Activated CD4-positive, alpha-beta T cell treated with anti-CD3 and anti-CD28 coated beads, Interleukin-2, Interleukin-4, amounts not matched to agents 100 ng/mL and 50 ng/mL, durations not matched to agents 16 hours and 8 hours (primary cell): ENCODE measurements around the gene CPNE2.
"Not testable (repeated sequence)": the region's sequence is repeated elsewhere in the genome, so short reads cannot be mapped to it uniquely, and the experiment has no call there.

Source experiments
- DNase-seq: peaks from one replicate; pipeline ENCODE4 v3.0.0-alpha.2; 2020; ENCODE audit warnings: low spot score

The CPNE2 gene

DNA sequence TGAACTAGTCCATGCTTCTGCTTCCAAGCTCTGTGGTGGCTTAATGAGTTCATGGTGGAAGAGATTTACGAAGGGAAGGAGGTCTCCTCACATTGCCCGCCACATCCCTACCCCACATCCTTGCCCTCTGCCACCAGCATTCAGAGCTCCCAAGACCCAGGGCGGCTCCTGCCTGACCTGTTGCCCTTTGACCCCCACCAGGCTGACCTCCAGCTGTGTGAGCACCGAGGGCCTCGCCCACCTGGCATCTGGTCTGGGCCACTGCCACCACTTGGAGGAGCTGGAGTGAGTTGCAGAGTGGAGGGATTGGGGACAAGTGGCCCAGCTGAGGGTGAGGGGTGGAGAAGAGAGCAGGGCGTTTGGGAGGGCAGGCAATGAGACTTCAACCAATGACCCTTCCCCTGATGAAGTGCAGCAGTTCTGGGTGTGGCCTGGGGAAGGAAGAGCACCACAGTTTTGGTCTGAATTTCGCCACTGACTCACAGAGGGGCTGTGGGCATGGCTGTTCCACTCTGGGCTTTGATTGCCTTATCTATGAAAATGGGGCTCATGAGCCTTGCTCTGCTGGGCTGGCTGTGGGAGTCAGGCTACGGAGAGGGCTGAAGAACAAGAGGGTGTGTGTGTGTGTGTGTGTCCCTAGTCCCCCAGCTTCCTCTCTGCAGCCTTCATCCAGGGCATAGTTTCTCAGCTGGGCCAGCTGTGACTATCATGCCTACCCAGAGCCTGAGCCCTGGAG lies 22.6 kb upstream of the CPNE2 start:
- no peak for DNase-seq

DNA sequence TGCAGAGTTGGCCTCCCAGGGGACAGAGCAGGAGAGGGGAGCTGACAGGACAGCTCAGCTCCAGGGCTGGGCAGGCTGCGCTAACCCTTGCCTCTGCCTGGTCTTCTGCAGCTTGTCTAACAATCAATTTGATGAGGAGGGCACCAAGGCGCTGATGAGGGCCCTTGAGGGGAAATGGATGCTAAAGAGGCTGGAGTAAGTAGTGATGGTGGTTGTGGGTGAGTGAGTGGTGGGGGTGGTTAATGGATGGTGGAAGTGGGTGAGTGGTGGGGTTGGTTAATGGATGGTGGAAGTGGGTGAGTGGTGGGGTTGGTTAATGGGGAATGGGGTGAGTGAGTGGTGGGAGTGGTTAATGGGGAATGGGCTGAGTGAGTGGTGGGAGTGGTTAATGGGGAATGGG lies 22.0 kb upstream of the CPNE2 start:
- DNase-seq: no peak

DNA sequence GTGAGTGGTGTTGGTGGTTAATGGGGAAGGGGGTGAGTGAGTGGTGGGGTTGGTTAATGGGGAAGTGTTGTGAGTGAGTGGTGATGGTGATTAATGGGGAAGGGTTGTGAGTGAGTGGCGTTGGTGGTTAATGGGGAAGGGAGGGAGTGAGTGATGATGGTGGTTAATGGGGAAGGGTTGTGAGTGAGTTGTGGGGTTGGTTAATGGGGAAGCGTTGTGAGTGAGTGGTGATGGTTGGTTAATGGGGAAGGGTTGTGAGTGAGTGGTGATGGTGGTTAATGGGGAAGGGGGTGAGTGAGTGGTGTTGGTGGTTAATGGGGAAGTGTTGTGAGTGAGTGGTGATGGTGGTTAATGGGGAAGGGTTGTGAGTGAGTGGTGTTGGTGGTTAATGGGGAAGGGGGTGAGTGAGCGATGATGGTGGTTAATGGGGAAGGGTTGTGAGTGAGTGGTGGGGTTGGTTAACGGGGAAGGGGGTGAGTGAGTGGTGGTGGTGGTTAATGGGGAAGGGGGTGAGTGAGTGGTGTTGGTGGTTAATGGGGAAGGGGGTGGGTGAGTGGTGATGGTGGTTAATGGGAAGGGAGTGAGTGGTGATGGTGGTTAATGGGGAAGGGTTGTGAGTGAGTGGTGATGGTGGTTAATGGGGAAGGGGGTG lies 21.2 kb upstream of the CPNE2 start:
- DNase-seq: not testable (repeated sequence)

DNA sequence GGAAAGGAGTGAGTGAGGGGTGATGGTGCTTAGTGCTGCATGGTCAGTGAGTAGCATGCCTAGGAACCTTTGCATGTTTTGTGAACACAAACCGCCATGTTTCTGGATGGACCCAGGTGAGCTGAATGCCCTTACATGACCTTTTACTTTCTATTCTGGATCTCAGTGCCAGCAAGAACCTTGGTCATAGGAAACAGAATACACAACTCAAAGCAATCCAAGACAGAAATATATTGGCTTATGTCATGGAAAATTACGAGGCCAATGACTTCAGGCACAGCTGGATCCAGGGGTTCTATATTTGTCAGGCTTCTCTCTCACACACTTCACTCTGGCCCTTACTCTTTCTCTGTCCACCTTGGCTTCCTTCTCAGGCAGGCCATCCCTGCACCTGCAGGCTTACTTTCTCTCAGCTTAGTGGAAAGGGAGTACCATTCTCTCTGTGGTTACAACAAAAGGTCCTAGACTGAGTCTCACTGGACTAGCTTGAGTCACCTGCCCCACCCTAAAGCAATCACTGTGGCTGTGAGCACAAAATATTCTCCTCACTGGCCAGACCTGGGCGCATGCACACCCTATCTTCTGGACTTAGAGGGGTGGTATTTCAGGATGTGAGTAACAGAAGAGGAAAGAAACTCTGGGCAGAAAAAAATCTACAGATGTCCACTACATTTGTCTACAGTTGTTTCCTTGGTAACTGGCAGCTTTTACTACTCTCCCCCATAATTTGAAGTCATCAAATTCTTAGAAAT lies 20.4 kb upstream of the CPNE2 start:
- no peak for DNase-seq

DNA sequence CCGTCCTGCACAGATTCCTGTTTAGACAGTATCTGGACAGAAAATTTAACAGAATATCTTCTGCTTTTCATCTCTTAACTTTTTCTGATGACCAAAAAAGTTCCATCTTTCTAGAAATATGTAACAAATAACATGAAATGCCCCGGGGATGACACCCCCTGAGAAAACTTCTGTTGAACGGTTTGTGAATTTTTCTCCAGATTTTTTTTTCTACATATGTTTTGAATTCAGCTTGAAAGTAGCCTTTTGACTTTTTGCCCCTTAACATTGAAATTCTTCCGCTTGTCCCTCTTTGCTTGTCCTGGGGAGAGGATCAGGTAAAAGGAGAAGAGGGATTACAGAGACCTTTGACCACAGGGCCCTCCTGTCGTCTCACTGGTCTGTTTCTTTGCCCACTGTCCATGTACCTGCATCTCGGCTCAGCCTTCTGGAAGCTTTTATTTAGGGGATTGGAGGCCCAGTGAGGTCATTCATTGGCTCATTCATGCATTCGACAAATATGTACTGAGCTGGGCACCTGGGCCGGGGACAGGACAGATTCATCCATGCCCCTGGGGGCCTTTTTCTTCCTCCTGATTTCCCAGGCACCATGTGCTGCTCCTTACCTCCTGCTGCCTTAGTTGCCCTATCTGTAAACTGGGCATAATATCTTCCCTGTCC lies 19.6 kb upstream of the CPNE2 start:
- no peak for DNase-seq

DNA sequence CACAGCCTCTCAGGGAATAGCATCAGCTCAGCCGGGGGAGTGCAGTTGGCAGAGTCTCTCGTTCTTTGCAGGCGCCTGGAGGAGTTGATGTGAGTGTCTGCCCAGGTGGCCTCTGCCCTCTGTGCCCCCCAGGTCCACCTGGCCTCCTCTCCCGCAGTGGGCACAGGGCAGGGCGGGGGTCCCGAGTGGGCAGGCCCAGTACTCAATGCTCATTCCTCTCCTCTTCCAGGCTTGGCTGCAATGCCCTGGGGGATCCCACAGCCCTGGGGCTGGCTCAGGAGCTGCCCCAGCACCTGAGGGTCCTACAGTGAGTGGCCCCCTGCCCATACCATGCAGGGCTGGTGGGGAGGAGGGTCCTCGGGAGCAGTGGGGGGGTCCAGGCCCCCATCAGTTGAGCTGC lies 14.7 kb upstream of the CPNE2 start:
- no peak for DNase-seq

DNA sequence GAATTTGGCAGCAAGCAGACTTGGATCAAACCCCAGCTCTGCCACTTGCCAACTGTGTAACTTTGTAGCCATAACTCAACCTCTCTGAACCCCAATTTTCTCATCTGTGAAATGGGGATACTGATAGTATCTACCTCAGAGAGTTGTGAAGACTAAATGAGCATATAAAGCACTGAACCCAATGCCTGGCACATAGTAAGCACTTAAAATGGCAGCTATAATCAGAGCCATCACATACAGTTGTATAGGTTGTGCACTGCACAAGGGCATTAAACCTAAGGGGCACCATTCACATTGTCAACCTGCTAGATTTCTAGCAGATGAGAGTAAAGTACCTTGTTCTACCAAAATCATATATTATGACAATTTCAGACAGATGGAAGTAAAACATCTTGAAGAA lies 10.6 kb upstream of the CPNE2 start:
- DNase-seq: no peak

DNA sequence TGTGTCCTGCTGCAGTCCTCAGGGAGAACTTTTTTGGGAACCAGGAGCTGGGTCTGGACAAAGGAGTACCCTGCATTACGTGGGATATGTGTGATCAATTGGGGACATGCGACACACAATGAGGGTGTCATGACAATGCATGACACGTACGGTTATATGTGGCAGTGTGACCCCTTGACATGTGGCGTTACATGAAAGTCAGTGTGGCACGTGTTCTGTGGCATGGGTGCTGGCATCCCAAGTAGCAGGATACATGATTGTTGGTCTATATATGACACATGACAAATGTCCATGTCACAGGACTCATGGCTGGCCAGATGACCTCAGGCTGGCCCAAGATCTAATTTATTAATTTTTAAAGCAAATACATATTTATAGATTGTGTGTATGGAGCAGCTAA lies 9.7 kb upstream of the CPNE2 start:
- DNase-seq: no peak

DNA sequence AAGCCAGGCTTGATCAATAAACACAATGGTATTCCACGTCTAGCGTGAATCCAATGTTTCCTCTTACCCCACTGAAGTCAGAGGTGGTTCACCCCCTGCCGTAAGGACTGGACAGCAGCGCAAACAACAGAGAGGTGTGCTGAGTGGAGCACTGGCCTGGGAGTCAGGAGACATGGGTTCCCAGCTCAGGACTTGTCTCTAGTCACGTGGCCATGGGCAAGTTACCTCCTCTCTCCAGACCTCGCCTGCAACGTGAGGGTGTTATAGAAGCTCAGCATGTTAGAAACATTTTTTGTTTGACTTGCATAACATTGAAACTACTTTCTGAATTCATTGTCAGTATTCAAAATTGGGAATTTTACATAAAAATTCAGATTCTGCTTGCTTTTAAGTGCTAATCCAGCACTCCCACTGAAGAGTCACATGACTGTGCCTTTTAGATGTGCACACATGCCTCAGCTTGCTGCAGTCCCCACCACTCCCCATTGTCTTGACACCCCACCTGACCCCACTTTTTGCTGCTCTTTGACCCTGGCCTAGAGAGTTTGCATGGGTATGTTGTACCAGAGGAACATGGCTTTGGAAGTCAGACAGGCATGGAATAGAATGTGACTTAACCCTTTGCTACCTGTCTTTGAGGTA lies 8.8 kb upstream of the CPNE2 start:
- no peak for DNase-seq

DNA sequence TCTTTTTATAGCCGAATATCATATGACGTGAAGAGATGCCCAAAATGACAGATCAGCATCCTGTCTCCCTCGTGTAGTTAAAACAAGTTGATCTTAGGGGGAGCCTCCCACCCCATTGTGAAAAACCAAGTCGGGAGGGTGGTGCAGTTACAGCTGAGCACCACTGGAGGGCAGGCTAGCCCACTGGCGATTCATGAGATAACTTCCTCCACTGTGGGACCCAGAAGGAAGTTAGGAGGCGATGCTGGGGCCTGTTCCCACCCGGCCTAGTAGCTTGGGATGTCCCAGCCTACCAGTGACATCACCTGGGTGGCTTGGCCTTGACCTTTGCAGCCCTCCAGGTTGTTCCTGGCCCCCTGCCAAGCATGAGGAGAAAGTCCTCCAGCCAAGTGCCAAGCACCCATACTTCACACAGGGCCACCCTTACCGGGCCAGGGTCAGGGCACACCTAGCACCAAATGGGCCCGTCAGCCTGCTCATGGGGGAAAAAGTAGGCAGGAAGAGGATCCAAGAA lies 8.1 kb upstream of the CPNE2 start:
- DNase-seq: peak; percentile 72

DNA sequence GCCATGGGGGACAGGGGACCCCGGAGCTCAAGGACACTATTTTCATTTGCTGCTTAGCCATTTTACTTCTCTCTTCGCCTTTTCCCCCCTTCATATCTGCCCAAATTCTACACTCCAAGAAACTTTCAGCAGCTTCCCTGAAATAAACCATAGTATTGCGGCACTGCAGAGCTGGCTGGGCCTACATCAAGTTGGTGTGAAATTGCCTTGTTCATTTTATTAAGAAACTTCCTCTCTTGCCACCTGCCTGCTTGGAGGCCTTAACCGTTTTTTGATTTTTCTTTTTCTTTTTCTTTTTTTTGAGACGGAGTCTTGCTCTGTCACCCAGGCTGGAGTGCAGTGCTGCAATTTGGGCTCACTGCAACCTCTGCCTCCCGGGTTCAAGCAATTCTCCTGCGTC lies 7.4 kb upstream of the CPNE2 start:
- no peak for DNase-seq

DNA sequence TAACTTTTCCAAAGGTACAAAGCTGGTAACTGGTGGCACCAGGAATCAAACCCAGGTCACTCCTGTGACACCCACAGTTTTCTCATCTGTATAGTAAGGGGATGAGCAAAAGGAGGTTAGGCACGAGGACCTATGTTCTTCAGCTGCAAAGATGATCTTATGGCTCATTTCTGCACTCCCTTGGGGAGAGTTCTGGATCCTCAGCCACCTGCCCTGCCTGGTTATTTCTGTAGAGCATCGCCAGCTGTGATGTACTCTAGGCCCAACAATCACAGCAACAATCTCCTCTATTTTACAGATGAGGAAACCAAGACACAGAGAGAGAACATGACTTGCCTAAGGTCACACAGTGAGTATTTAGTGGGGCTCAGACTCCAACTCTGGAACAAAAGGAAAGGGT lies 5.4 kb upstream of the CPNE2 start:
- no peak for DNase-seq

DNA sequence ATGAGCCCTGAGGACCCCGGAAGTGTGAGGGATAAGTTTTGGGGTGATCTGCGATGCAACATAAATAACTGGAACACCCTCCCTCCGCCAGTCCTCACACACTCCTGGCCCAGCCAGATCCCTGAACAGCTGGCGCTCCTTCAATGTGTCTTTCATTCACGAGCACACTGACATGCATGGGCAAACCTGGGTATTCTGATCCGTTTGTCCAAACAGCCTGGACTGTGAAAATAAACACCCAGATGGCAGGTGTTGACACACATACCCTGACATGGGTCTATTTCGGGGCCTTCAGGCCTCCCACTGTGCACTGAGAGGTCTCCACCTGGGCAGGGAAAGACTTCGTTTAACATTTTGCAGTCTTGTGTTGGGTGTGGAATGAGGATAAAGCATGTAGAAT lies 3.0 kb upstream of the CPNE2 start:
- no peak for DNase-seq

DNA sequence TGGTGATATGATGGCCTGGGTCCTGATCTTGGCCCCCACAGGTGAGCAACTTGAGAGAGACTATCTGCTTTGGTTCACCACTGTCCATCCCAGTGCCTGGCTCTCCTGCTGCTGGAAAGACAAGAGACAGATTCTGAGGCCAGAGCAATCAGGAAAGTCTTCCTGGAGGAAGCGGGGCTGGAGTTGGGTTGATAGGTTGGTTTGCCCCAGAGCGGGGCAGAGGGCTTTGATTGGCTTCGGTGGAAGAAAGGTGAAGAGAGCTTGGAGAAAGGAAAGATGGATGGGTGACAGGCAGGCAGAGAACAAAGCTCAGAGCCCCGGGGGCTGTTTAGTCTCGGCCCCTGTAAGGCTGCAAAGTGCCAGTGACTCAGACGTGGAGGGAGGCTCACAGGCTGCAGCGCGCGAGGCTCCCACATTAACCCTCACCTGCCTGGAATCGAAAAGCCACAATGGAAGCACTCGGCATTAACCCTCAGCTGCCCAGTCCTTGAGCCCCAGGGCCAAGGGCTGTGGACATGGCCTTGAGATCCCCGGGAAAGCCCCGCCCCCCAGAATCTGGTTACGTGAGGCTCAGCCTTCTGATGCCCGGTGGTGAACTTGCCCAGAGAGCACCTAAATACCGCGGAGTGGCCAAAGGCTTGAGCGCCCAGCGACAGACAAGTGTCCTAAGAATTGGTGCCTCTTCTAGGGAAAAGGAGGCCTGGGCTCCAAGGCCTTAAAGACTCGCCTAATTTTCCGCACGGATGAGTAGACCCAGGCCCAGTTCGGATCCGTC lies 996 bp upstream of the CPNE2 start:
- DNase-seq: no peak

DNA sequence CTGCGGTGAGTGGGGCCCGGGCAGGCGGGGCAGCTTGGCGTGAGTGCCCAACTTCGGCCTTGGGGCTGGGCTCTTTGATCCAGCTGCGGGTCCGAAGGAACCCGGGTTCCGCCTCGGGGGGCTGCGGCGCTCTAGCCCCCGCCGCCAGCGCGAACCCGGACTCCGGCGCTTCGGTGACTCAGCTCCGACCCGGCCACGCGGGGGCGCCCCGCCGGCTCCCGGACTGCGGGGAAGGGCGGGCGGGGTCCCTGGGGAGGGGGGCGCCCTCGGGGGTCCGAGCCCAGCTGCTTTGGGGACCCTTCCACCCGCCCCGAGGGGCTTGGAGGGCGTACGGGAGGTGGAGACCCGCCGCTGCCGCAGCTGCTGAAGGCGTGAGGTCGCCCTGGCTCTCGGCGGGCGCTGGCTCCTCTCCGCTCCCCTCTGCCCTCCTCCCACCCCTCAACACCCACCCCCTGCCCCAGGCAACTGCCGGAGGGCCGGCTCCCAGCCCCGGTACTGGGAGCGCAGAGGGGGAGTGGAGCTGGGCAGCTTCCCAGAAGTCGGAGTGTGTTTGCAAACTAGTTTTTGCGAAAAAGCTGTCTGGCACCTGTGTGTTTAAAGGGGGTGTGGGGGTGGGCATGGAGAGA lies 516 bp downstream of the CPNE2 start:
- DNase-seq: peak; percentile 28

DNA sequence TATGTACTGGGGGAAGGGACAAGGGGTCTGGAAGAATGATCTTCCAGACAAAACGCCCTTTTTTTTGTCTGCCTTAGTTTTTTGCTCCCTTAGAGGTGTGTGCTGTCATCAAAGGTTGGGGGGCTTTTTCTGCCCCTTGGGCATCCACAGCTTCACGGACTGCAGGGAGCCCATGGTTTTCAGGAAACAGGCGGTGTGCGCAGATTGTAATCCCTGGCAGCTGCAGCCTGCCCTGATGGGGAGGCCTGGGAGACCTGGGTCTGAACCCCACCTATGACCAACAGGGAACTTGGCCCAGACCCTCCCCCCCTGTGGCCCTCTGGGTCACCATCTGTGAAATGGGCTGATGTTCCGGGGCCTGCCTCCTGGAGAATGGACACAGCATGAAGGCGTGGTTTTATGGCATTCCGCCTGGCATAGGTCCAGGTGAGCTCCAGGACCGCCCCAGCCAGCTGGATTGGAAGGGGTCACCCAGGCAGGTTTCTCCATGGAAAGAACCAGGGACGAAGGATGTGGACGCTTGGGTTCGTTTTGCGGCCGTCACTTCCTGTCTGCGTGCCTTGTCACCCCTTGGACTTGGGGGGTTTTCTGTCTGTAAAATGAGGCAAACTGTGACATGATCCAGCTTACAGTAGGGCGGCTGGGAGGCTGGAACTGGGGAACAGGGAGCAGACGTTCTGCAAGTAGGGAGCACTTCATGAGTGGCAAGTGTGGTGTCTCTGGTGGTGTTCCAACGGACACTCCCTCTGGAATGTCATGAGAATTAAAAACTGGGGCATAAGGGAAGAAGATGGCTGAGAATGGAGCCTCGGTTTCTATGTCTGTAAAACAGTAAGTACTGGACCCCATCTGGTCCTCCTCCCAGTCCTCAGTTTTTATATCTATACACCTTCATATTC lies 1.5 kb downstream of the CPNE2 start:
- no peak for DNase-seq

DNA sequence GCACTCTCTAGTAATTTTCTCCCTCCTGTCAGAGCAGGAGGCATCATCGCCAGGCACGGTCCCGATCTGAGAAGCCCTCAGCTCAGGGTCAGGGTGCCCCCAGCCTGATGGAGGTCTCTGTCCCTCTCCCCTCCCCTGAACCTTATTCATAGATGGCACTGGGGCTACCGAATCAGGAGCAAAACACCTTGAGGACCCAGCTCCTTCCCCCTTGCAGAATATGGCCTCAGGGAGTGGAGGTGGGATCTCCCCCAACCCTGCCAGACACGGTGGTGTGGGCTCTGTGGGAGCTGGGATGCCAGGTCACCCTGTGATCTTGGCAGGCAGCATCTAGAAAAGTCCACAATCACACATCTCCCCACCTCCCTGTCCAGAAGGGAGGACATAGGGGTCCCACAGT lies 2.5 kb downstream of the CPNE2 start:
- no peak for DNase-seq

DNA sequence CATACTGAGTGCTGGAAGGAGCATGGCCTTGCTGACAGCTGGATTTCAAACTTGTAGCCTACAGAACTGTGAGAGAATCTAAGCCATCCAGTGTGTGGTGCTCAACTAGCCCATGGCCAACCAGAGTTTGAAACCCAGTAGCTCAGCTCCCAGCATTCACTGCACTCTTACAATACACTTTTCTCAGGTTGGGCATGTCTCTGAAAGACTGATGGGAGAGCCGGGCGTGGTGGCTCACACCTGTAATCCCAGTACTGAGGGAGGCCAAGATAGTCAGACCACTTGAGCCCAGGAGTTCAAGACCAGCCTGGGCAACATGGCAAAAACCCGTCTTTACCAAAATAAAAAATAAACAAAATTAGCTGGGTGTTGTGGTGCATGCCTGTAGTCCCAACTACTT lies 3.8 kb downstream of the CPNE2 start:
- DNase-seq: no peak

DNA sequence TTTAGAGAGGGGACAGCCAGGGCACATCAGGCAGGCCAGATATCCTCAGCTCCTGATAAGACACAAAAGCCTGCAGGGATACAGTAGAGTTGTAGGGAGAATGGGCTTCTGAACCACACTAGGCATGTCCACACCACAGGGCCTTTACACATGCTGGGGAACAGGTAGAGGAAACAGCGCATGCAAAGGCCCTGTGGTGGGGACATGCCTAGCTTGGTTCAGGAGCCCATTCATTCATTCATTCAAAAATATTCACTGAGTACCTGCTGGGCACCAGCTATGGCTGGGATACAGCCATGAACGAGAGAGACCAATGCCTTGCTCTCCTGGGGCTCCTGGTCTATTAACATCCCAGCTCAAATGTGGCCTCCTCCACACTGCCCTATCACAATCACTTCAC lies 4.4 kb downstream of the CPNE2 start:
- DNase-seq: no peak
